Measurements from ENCODE around the gene REG4.

- no peak for TF ChIP-seq CTCF (IDR thresholded peaks at IDR 0.05; ENCODE audit: poor library complexity)
- no peak for TF ChIP-seq EZH2 (IDR thresholded peaks at IDR 0.05; ENCODE audit: borderline replicate concordance)
Observed at GRCh38 chr1:119827010-119827409, 15.8 kb upstream of the REG4 start.
